GM18526 (cell line): ENCODE results near the gene MATN3.

Experiments
- POLR2A ChIP-seq: IDR thresholded peaks from 3 replicates; pipeline ENCODE4 v1.6.1; 2011; ENCODE audit not compliant: insufficient read length; ENCODE audit errors: extremely low read depth

The MATN3 gene

GRCh38 chr2:20019747-20020146 lies 7.3 kb upstream of the MATN3 start:
- no peak for TF ChIP-seq POLR2A

GRCh38 chr2:20018601-20019152 lies 6.2 kb upstream of the MATN3 start:
- TF ChIP-seq POLR2A, result no peak

- TF ChIP-seq POLR2A, result no peak
Measured at GRCh38 chr2:20016346-20016745, 3.9 kb upstream of the MATN3 start.

GRCh38 chr2:20015482-20016083 lies 3.1 kb upstream of the MATN3 start:
- no peak for TF ChIP-seq POLR2A

GRCh38 chr2:20013126-20013849 lies 820 bp upstream of the MATN3 start:
- no peak for TF ChIP-seq POLR2A

- no peak for TF ChIP-seq POLR2A
Measured at GRCh38 chr2:20012032-20012281, 511 bp downstream of the MATN3 start.

GRCh38 chr2:20011276-20012031 lies 1.0 kb downstream of the MATN3 start:
- TF ChIP-seq POLR2A, result no peak

- no peak for TF ChIP-seq POLR2A
Measured at GRCh38 chr2:20008703-20009102, 3.8 kb downstream of the MATN3 start.

GRCh38 chr2:20005891-20006470 lies 6.5 kb downstream of the MATN3 start:
- TF ChIP-seq POLR2A, result no peak

- no peak for TF ChIP-seq POLR2A
Measured at GRCh38 chr2:20005067-20005627, 7.3 kb downstream of the MATN3 start.

GRCh38 chr2:20001361-20001863 lies 11.1 kb downstream of the MATN3 start:
- no peak for TF ChIP-seq POLR2A

GRCh38 chr2:19993731-19994130 lies 18.7 kb downstream of the MATN3 start:
- TF ChIP-seq POLR2A, result no peak

- TF ChIP-seq POLR2A, result no peak
Measured at GRCh38 chr2:19991895-19992294, 20.6 kb downstream of the MATN3 start.

- no peak for TF ChIP-seq POLR2A
Measured at GRCh38 chr2:19990416-19990728, 22.1 kb downstream of the MATN3 start.

- peak; percentile 84 for TF ChIP-seq POLR2A
Measured at GRCh38 chr2:19989667-19990415, 22.6 kb downstream of the MATN3 start, which contains the start of gene WDR35. WDR35 (minus strand) TSS chr2:19990105; CDS start chr2:19990015, 90 bp downstream.
